Measurements from ENCODE around the gene MACROD2. TPM values are rescaled to one million over a fixed set of nuclear protein-coding genes. Genes with fewer than 3 reads are reported as not detected.

The MACROD2 gene
- total and polyA plus RNA-seq, 2 experiments from 2014 or later = 2.8 to 4.3 TPM

- TF ChIP-seq ZNF462 (CRISPR knock-in tag; IDR thresholded peaks at IDR 0.05) (no peak), ZNF331 (CRISPR knock-in tag; IDR thresholded peaks at IDR 0.05; ENCODE audit: low read depth) (no peak), JUNB (IDR thresholded peaks at IDR 0.05; ENCODE audit: unreplicated experiment) (no peak), ETS1 (IDR thresholded peaks at IDR 0.05) (no peak), EZH2phosphoT487 (IDR thresholded peaks at IDR 0.05; ENCODE audit: unreplicated experiment) (no peak), CREB1 (CRISPR knock-in tag; IDR thresholded peaks at IDR 0.05; ENCODE audit: low read depth) (no peak), STAT1 (IDR thresholded peaks at IDR 0.05; ENCODE audit: unreplicated experiment) (no peak)
Measured at GRCh38 chr20:14374196-14374595, 378.9 kb downstream of the MACROD2 start (continued).

GRCh38 chr20:14375416-14375985 lies 380.2 kb downstream of the MACROD2 start:
- H3K9me3 Mint-ChIP-seq = no peaks in the 10 kb centered on the region
- Histone ChIP-seq H3K27ac (ENCODE audit: low read depth) (no peak overlapping the region), H3K36me3 (ENCODE audit: insufficient read depth) (no peaks in the 10 kb centered on the region), H3K4me1 (ENCODE audit: insufficient read depth) (peaks cover 7% of the 10 kb centered on the region; the same call in 1 of the 2 replicates), H3K9me2 (ENCODE audit: insufficient read depth) (no peaks in the 10 kb centered on the region), H3K4me2 (no peak overlapping the region), H3F3A (replicated peaks; ENCODE audit: low read depth) (no peaks in the 10 kb centered on the region), H3K79me2 (replicated peaks; ENCODE audit: insufficient read depth) (no peaks in the 10 kb centered on the region), H2AFZ (no peak overlapping the region), H3K4me3 (no peak overlapping the region), H4K20me1 (replicated peaks; ENCODE audit: insufficient read depth) (no peaks in the 10 kb centered on the region), H3K27me3 (ENCODE audit: insufficient read depth) (no peaks in the 10 kb centered on the region)
- no peak for DNase-seq (ENCODE audit: low spot score)
- no peak overlapping the region for H3K4me3 Mint-ChIP-seq
- H3K27me3 Mint-ChIP-seq (ENCODE audit: insufficient read depth, low read depth, poor library complexity) = no peaks in the 10 kb centered on the region
- H3K4me1 Mint-ChIP-seq = peaks cover 24% of the 10 kb centered on the region
- H3K27ac Mint-ChIP-seq = no peak overlapping the region
- ATAC-seq = no peak
- no peaks in the 10 kb centered on the region for H3K36me3 Mint-ChIP-seq (ENCODE audit: low read depth)
- TF ChIP-seq STAT1 (IDR thresholded peaks at IDR 0.05; ENCODE audit: unreplicated experiment) = no peak
- TF ChIP-seq POLR2AphosphoS5 (IDR thresholded peaks at IDR 0.05; ENCODE audit: low read depth) = no peak
- no peak for TF ChIP-seq ZNF114 (CRISPR knock-in tag; IDR thresholded peaks at IDR 0.05)
- TF ChIP-seq ZNF462 (CRISPR knock-in tag; IDR thresholded peaks at IDR 0.05) = no peak

Measured in GM23338 (cell line).